Bronchial epithelial cell (primary cell): ENCODE results near the gene MRS2. TPM values are rescaled to one million over a fixed set of nuclear protein-coding genes. Genes with fewer than 3 reads are reported as not detected.

ENCODE experiments used
- DNase-seq: peaks from one replicate; pipeline ENCODE4 v3.0.0-alpha.2; 2010; ENCODE audit warnings: low read depth
- FAIRE-seq: peaks from 2 replicates; lab custom pipeline; 2011; peaks lifted over from hg19 to GRCh38; lab: Jason Lieb, UNC
- H3K27me3 ChIP-seq: 2 replicates; pipeline ENCODE4 v1.5.1; 2011; ENCODE audit warnings: low read length; ENCODE audit not compliant: control insufficient read depth, insufficient read depth
- H3K36me3 ChIP-seq: 2 replicates; pipeline ENCODE4 v1.5.1; 2011; ENCODE audit warnings: low read length; ENCODE audit not compliant: control insufficient read depth, insufficient read depth
- H3K4me3 ChIP-seq: 2 replicates; pipeline ENCODE4 v1.5.1; 2011; ENCODE audit warnings: mild to moderate bottlenecking, low read depth, low read length, control low read depth
- total RNA-seq: library from RNA; depleted of rRNA; stranded (reverse); fragments of >200 nt; gene quantifications from 2 replicates; pipeline ENCODE4 v1.2.1, GENCODE V29; 2014
- TF ChIP-seq, protein P1 (sequence below): IDR thresholded peaks from 2 replicates; pipeline ENCODE4 v1.5.1; 2011; ENCODE audit warnings: mild to moderate bottlenecking, moderate library complexity, low read length, control low read depth, inconsistent platforms; ENCODE audit not compliant: insufficient read depth, severe bottlenecking

Gene MRS2
- total RNA-seq, 1 donor from 2014 or later, result 24.0 TPM

DNA sequence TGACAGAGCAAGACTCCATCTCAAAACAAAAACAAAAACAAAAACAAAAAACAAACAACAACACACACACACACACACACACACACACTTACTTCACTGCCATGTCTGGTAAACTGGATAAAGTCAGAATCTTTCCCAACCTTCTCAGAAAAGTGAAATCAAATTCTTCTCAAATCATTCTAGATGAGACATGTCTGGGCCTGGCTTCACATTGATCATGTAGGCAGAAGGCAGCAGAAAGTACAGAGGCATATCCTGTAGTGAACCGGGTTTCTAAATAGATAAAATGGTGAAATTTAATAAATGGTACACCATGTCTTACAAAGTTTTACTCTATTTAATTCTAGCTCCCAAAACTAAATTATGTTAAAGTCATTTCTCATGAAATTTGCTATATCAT, 14.9 kb upstream of the MRS2 start:
- H3K36me3 ChIP-seq, result no peaks in the 10 kb centered on the region
- no peak overlapping the region for H3K4me3 ChIP-seq
- FAIRE-seq (no peak), DNase-seq (peak; percentile 72)
- no peaks in the 10 kb centered on the region for H3K27me3 ChIP-seq
- TF ChIP-seq, protein P1, sequence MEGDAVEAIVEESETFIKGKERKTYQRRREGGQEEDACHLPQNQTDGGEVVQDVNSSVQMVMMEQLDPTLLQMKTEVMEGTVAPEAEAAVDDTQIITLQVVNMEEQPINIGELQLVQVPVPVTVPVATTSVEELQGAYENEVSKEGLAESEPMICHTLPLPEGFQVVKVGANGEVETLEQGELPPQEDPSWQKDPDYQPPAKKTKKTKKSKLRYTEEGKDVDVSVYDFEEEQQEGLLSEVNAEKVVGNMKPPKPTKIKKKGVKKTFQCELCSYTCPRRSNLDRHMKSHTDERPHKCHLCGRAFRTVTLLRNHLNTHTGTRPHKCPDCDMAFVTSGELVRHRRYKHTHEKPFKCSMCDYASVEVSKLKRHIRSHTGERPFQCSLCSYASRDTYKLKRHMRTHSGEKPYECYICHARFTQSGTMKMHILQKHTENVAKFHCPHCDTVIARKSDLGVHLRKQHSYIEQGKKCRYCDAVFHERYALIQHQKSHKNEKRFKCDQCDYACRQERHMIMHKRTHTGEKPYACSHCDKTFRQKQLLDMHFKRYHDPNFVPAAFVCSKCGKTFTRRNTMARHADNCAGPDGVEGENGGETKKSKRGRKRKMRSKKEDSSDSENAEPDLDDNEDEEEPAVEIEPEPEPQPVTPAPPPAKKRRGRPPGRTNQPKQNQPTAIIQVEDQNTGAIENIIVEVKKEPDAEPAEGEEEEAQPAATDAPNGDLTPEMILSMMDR, result no peak

DNA sequence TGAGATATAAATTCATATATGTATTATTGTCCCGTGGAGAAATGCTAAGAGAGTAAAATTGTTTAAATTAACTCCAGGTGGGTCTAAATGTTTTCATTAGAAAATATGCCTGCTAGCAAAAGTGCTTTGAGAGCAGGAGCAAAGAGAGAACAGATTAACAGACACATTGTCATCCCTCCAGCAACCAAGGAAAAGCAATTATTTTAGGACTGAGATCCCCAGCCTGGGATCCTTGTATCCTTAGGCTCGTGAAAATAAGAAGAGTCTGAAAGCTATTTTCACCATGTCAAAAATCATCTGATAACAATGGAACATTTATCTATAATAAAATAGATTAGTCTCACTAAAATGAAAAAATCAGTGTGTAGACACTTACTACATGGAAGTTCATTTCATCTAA, 11.5 kb upstream of the MRS2 start:
- H3K36me3 ChIP-seq, result no peaks in the 10 kb centered on the region
- FAIRE-seq (no peak), DNase-seq (no peak)
- no peak overlapping the region for H3K4me3 ChIP-seq
- TF ChIP-seq, protein P1, result no peak
- H3K27me3 ChIP-seq, result no peaks in the 10 kb centered on the region

DNA sequence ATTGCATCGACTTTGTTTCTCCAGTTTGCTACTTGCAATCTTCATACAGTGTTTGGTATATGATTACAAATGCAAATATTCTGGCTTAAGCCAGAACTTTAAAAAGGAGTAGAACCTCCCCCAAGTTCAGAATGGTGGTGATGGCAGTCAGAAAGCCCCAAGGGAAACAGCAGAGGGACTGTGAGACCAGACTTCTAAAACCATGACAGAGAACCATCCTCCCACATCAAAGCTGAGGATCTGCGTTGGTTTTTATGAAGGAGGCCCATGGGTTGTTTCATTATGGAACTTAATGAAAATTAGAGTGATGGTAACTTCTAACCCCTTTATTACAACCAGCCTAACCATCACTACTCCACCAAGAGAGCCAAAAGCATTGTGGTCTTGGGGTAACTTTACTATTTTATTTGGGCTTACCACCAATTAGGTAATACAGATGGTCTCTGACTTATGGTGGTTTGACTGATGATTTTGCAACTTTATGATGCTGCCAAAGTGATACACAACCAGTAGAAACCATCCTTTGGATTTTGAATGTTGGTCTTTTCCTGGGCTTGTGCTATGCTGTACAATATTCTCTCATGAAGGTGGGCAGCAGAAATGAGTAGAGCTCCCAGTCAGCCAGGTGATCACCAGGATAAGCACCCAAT, 10.9 kb upstream of the MRS2 start:
- H3K27me3 ChIP-seq, result no peaks in the 10 kb centered on the region
- DNase-seq, result no peak
- H3K36me3 ChIP-seq, result no peaks in the 10 kb centered on the region
- FAIRE-seq, result no peak
- no peak overlapping the region for H3K4me3 ChIP-seq
- TF ChIP-seq, protein P1, result no peak

DNA sequence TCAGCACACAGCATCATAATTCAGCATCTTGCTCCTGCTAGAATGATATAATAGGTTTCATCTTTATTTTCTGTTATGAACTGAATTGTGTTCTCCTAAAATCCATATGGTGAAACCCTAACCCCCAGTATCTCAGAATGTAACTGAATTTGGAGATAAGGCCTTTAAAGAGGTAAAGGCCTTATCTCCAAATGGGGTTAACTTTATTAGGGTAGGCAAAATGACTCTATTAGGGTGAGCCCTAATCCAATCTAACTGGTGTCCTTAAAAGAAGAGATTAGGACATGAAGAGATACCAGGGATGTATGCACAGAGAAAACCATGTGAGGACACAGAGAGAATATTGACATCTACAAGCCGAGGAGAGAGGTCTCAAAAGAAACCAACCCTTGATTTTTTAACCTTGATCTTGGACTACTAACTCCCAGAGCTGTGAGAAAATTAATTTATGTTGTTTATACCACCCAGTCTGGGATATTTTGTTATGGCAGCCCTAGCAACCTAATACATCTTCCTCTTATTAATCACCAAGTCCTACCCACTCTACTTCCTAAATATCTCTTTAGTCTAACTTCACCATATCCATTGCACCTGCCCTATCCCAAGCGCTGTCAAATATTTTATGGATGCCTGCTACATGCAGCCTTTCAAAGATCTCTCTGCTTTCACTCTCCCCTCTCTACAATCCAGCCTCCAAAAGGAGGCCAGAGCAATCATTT, 8.5 kb upstream of the MRS2 start:
- TF ChIP-seq, protein P1, result no peak
- FAIRE-seq (no peak), DNase-seq (no peak)
- no peaks in the 10 kb centered on the region for H3K36me3 ChIP-seq
- no peak overlapping the region for H3K4me3 ChIP-seq
- no peaks in the 10 kb centered on the region for H3K27me3 ChIP-seq

DNA sequence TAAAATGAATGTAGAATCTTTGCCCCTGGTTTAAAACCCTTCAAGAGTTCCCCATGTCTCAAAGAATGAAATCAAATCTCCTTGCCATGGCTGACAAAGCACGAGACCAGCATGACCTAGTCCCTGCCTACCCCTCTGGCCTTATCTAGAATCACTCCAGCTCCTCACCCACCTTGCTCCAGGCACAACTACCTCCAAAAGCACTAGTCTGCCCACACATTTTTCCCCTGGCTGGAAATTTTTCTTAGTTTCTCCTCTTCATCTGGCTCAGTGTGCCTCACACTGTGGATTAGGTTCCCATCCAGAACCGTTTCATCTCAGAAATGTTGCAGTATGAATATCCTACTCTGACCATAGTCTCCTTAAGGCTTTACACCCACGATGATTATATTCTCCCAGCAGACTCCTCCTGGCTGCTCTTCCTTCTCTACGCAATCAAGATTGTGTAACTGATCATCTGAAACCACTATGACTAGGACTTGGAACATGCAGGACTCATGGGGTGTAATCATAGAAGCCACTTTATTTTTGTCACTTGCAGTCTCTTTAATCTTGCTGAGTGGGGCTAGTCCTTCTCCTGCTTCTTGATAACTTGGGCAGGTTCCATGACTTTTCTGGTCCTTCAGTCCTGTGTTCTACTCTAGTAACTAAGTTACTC, 7.8 kb upstream of the MRS2 start:
- Histone ChIP-seq H3K4me3 (no peak overlapping the region), H3K36me3 (no peaks in the 10 kb centered on the region), H3K27me3 (no peaks in the 10 kb centered on the region)
- TF ChIP-seq, protein P1, result no peak
- no peak for FAIRE-seq
- peak; percentile 87 for DNase-seq
